Stimulated activated CD8-positive, alpha-beta memory T cell treated with anti-CD3 and anti-CD28 coated beads, Interleukin-15, amount 100 ng/mL, for 24 hours (primary cell): ENCODE data around the gene ABHD12B.

Experiments used
- DNase-seq: peaks from one replicate; pipeline ENCODE4 v3.0.0-alpha.2; 2020; ENCODE audit warnings: low read depth

ABHD12B gene

GRCh38 chr14:50871914-50872732 lies at the start of gene ABHD12B:
ABHD12B (plus strand) TSS chr14:50872053; CDS start chr14:50872175, 122 bp downstream.
- no peak for DNase-seq

GRCh38 chr14:50822501-50823042 lies 49.3 kb upstream of the ABHD12B start:
- no peak for DNase-seq

- DNase-seq: no peak
Observed at GRCh38 chr14:50823051-50823761, 48.6 kb upstream of the ABHD12B start.

GRCh38 chr14:50823762-50824636 lies 47.9 kb upstream of the ABHD12B start:
- no peak for DNase-seq

- no peak for DNase-seq
Observed at GRCh38 chr14:50825307-50825706, 46.5 kb upstream of the ABHD12B start.

GRCh38 chr14:50826681-50827080 lies 45.2 kb upstream of the ABHD12B start:
- no peak for DNase-seq

GRCh38 chr14:50828721-50829488 lies 42.9 kb upstream of the ABHD12B start:
- no peak for DNase-seq

- DNase-seq: no peak
Observed at GRCh38 chr14:50829489-50830043, 42.3 kb upstream of the ABHD12B start.

- peak; percentile 29 for DNase-seq
Observed at GRCh38 chr14:50830044-50830931, 41.6 kb upstream of the ABHD12B start.

- peak; percentile 39 for DNase-seq
Observed at GRCh38 chr14:50830932-50831725, 40.7 kb upstream of the ABHD12B start, which contains the start of gene NIN. NIN (minus strand) TSS chr14:50831162; CDS start chr14:50822056, 9,106 bp downstream.

- no peak for DNase-seq
Observed at GRCh38 chr14:50831726-50832168, 40.1 kb upstream of the ABHD12B start.

GRCh38 chr14:50832935-50833630 lies 38.8 kb upstream of the ABHD12B start:
- no peak for DNase-seq

- DNase-seq: no peak
Observed at GRCh38 chr14:50834802-50835276, 37.0 kb upstream of the ABHD12B start.

GRCh38 chr14:50835280-50835679 lies 36.6 kb upstream of the ABHD12B start:
- no peak for DNase-seq

- no peak for DNase-seq
Observed at GRCh38 chr14:50836515-50836914, 35.3 kb upstream of the ABHD12B start.

GRCh38 chr14:50837271-50837670 lies 34.6 kb upstream of the ABHD12B start:
- DNase-seq: no peak

GRCh38 chr14:50837850-50838470 lies 33.9 kb upstream of the ABHD12B start:
- no peak for DNase-seq

- no peak for DNase-seq
Observed at GRCh38 chr14:50839048-50839447, 32.8 kb upstream of the ABHD12B start.
